Astrocyte (in vitro differentiated cells and primary cell): ENCODE data around the gene MAN1A1.

Experiments used
- CTCF ChIP-seq: IDR thresholded peaks from 2 replicates; pipeline ENCODE4 v1.5.1; 2011; ENCODE audit warnings: low read depth, mild to moderate bottlenecking, inconsistent platforms, low read length, moderate library complexity; ENCODE audit not compliant: insufficient read depth
- EZH2 ChIP-seq: IDR thresholded peaks from 2 replicates; pipeline ENCODE4 v1.6.1; 2012; ENCODE audit warnings: mild to moderate bottlenecking, low read length, inconsistent platforms; ENCODE audit not compliant: insufficient read depth

- TF ChIP-seq CTCF, result no peak
- TF ChIP-seq EZH2, result no peak
Observed at GRCh38 chr6:119303164-119303887, 46.2 kb downstream of the MAN1A1 start.
